Measurements from ENCODE around the gene KCTD2.
A peak's percentile ranks its signal among the peaks of the same experiment; 100 is the strongest.
"Not testable (repeated sequence)": the region's sequence is repeated elsewhere in the genome, so short reads cannot be mapped to it uniquely, and the experiment has no call there.

Gene KCTD2

GRCh38 chr17:75003957-75004355 is 43.1 kb upstream of the KCTD2 start:
- H3K4me1 ChIP-seq, result no peaks in the 10 kb centered on the region
- no peak overlapping the region for H3K4me3 ChIP-seq (ENCODE audit: low read depth, low read length)
- no peak for DNase-seq
- no peaks in the 10 kb centered on the region for H3K9me3 ChIP-seq
- peaks cover 20% of the 10 kb centered on the region for H3K36me3 ChIP-seq
- no peak for TF ChIP-seq CTCF (IDR thresholded peaks at IDR 0.05; ENCODE audit: low read depth, low read length)
- no peaks in the 10 kb centered on the region for H3K27me3 ChIP-seq

GRCh38 chr17:75004371-75004770 is 42.7 kb upstream of the KCTD2 start:
- DNase-seq, result no peak
- H3K36me3 ChIP-seq, result peaks cover 19% of the 10 kb centered on the region
- no peaks in the 10 kb centered on the region for H3K9me3 ChIP-seq
- no peak for TF ChIP-seq CTCF (IDR thresholded peaks at IDR 0.05; ENCODE audit: low read depth, low read length)
- no peak overlapping the region for H3K4me3 ChIP-seq (ENCODE audit: low read depth, low read length)
- H3K27me3 ChIP-seq, result no peaks in the 10 kb centered on the region
- no peaks in the 10 kb centered on the region for H3K4me1 ChIP-seq

GRCh38 chr17:75005291-75005690 is 41.7 kb upstream of the KCTD2 start:
- no peaks in the 10 kb centered on the region for H3K4me1 ChIP-seq
- no peak overlapping the region for H3K4me3 ChIP-seq (ENCODE audit: low read depth, low read length)
- no peaks in the 10 kb centered on the region for H3K27me3 ChIP-seq
- no peak for TF ChIP-seq CTCF (IDR thresholded peaks at IDR 0.05; ENCODE audit: low read depth, low read length)
- peaks cover 17% of the 10 kb centered on the region for H3K36me3 ChIP-seq
- DNase-seq, result no peak
- H3K9me3 ChIP-seq, result no peaks in the 10 kb centered on the region

GRCh38 chr17:75006084-75006483 is 40.9 kb upstream of the KCTD2 start:
- not testable (repeated sequence) for H3K4me3 ChIP-seq (ENCODE audit: low read depth, low read length); H3K4me1 ChIP-seq; H3K9me3 ChIP-seq; DNase-seq; H3K27me3 ChIP-seq
- H3K36me3 ChIP-seq, result peaks cover 15% of the 10 kb centered on the region

- no peaks in the 10 kb centered on the region for H3K27me3 ChIP-seq
- H3K4me1 ChIP-seq, result peaks cover 8% of the 10 kb centered on the region
- TF ChIP-seq CTCF (IDR thresholded peaks at IDR 0.05; ENCODE audit: low read depth, low read length), result peak; percentile 26
- no peak overlapping the region for H3K4me3 ChIP-seq (ENCODE audit: low read depth, low read length)
- DNase-seq, result no peak
- H3K36me3 ChIP-seq, result peaks cover 10% of the 10 kb centered on the region
- no peaks in the 10 kb centered on the region for H3K9me3 ChIP-seq
Measured at GRCh38 chr17:75006653-75007052, 40.4 kb upstream of the KCTD2 start.

GRCh38 chr17:75008373-75008772 is 38.7 kb upstream of the KCTD2 start:
- TF ChIP-seq CTCF (IDR thresholded peaks at IDR 0.05; ENCODE audit: low read depth, low read length), result no peak

GRCh38 chr17:75009139-75009724 is 37.8 kb upstream of the KCTD2 start:
- H3K9me3 ChIP-seq, result no peaks in the 10 kb centered on the region
- H3K27me3 ChIP-seq, result no peaks in the 10 kb centered on the region
- peaks cover 9% of the 10 kb centered on the region for H3K4me1 ChIP-seq
- no peaks in the 10 kb centered on the region for H3K36me3 ChIP-seq
- no peak for TF ChIP-seq CTCF (IDR thresholded peaks at IDR 0.05; ENCODE audit: low read depth, low read length)
- no peak overlapping the region for H3K4me3 ChIP-seq (ENCODE audit: low read depth, low read length)
- DNase-seq, result no peak

More at GRCh38 chr17:75008373-75008772, 38.7 kb upstream of the KCTD2 start:
- no peaks in the 10 kb centered on the region for H3K27me3 ChIP-seq
- no peak overlapping the region for H3K4me3 ChIP-seq (ENCODE audit: low read depth, low read length)
- H3K4me1 ChIP-seq, result peaks cover 9% of the 10 kb centered on the region
- H3K9me3 ChIP-seq, result no peaks in the 10 kb centered on the region
- H3K36me3 ChIP-seq, result peaks cover 6% of the 10 kb centered on the region; the same call in 1 of the 2 replicates
- no peak for DNase-seq

All from BE2C (cell line).